ENCODE results near the gene BRSK2.

BRSK2 gene

GRCh38 chr11:1461826-1462697 lies 72.3 kb downstream of the BRSK2 start:
- in situ Hi-C loops (cut with MboI; ENCODE audit: low sequenced_read_pairs): no loop called here

DNA sequence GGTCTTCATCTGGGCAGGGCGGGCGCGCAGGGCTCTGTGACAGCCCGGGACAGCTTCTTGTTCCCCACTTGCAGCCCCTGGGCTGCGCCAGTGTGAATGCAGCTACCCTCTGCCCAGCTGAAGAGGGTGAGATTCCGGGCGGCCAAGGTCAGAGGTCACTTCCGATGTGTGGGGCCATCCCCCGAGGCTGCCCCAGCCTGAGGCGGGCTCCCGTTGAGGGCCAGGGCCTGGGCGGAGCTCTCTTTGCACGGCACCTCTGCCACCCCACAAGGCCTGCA lies 72.9 kb downstream of the BRSK2 start:
- in situ Hi-C loops (cut with MboI; ENCODE audit: low sequenced_read_pairs): no loop called here

- in situ Hi-C loops (cut with MboI; ENCODE audit: low sequenced_read_pairs): no loop called here
These were observed 73.3 kb downstream of the BRSK2 start for GRCh38 chr11:1463056-1463455.

GRCh38 chr11:1466784-1467183 lies 77.0 kb downstream of the BRSK2 start:
- in situ Hi-C loops (cut with MboI; ENCODE audit: low sequenced_read_pairs): no loop called here

DNA sequence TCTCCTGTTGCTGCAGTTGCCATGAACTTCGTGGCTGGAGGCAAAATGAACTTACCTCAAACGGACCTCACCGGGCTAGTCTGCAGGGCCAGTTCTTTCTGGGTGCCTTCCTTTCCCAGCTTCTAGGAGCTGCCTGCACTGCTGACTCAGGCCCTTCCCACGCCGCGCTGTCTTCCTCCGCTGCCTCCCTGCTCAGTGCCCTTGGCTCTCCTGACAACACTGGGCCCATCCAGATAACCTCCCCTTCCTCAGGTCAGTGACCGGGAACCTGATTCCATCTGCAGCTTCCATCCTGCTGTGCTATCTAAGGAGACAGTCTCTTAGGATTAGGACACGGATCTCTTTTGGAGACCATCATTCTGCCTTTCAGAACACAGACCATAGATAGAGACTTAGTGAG lies 77.5 kb downstream of the BRSK2 start:
- in situ Hi-C loops (cut with MboI; ENCODE audit: low sequenced_read_pairs): no loop called here

GRCh38 chr11:1468002-1468401 lies 78.3 kb downstream of the BRSK2 start:
- in situ Hi-C loops (cut with MboI; ENCODE audit: low sequenced_read_pairs): no loop called here

DNA sequence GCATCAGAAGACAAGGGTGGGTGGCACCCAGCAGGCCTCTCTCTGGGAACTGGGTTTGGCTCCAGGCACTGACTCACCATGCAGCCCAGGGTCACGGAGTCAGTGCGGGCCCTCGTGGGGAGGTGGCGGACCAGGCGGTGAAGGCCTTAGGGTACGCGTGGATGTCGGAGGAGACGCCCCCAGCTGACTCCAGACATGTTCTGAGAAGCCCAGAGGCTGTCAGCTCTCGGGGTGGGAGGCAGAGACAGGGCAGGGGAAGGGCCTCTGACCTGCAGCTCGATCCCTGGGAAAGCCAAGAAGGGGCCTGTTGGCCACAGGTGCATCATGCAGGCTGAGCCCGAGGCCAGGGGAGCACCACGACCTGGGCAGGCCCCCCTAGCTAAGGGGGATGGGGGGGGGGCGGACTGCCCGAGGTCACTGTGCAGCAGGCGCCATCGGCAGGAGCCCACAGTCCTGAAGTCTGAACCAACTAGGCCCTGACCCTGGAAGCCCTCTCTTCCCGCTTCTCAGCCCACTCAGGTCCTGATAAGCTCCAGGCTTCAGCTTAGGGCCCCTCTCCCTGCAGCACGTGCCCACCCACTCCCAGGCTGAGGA lies 78.8 kb downstream of the BRSK2 start:
- in situ Hi-C loops (cut with MboI; ENCODE audit: low sequenced_read_pairs): no loop called here

GRCh38 chr11:1469287-1469910 lies 79.7 kb downstream of the BRSK2 start:
- in situ Hi-C loops (cut with MboI; ENCODE audit: low sequenced_read_pairs): no loop called here

DNA sequence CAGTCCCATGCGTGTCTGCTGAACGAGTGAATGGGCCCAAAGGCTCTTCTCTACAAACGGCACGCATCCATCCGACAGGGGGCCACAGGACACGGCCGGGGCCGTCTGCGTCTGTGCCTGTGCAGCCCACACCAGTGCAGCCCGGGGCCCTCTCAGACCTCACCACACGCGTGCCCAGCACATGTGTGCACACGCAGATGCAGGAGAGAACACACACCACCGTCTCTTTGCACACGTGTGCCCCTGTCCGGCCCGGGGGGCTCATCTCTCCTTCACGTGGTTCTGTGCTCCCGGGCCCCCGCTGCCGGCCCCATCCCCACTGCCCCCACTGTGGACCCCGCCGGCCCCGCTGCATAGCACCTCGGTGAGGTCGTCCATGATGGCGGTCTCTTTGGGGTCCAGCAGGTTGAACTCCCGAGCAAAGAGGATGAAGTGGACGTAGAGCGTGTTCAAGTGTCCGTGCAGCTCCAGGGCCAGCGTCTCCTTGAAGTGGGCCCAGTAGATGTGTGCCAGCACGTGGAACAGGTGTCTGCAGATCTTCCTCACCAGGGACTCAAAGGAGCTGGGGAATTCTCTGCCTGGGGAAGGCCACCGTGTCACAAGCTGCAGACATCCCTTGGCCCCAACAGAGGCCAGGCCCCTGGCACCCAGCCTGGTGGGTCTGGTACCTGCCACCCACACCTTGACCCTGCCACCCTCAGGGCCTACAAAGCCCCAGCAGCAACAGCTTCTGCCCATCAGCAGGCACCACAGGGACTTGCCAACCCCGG lies 80.4 kb downstream of the BRSK2 start:
- in situ Hi-C loops (cut with MboI; ENCODE audit: low sequenced_read_pairs): no loop called here

GRCh38 chr11:1470681-1471611 lies 81.2 kb downstream of the BRSK2 start:
- in situ Hi-C loops (cut with MboI; ENCODE audit: low sequenced_read_pairs): no loop called here

DNA sequence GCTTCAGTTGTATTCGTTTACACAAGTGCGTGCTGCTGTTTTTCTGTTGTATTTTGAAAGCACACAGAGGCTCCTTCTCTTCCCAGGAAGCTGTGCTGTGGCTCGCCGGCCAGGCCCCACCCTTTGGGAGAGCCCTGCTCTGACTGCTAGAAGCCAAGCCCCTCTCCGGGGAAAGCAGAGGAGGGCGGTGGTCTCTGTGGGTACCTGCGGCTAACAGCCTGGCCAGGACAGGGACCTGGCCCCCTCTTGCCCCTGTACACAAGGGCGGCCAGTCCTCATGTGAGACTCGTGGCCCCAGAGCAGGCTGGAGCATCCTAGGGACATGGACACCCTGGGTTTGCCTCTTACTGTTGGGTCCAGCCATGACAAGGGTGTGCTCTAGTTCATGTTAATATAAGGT lies 82.0 kb downstream of the BRSK2 start:
- in situ Hi-C loops (cut with MboI; ENCODE audit: low sequenced_read_pairs): no loop called here

DNA sequence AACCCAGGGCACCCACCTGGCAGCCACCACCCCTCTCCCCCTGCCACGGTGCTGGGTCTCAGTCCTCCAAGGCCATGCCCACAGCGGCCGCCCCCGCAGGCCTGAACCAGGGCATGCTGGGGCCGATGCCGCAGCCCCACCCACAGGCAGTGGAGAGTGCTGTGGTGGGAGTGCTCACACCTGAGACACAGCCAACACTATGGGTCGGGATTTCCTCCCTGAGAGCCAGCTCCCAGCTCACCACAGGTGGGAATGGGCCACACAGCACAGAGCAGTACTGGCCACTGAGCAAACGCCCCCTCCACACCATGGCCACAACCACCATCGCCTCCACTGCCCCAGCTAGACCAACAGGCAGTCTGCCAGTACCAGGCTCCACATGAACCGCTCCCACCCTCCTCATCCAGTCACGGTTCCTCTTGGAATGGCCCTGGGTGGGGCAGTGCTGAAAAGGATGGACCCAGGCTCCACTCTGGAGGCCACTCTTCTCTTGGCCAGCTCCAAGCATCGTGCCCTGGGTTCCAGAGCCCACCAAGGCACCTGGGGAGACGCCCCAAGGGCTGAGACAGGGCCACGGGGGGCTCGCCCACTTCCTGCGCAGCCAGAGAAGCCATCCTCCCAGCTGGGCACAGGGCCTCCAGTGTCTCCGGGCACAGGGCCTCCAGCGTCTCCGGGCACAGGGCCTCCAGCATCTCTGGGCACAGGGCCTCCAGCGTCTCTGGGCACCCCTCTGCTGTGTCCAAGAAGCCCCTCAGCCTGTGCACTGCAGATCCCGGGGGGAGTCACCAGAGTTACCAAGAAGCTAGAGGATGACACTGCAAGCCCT lies 82.7 kb downstream of the BRSK2 start:
- in situ Hi-C loops (cut with MboI; ENCODE audit: low sequenced_read_pairs): no loop called here

- in situ Hi-C loops (cut with MboI; ENCODE audit: low sequenced_read_pairs): no loop called here
These were observed 83.4 kb downstream of the BRSK2 start for GRCh38 chr11:1473011-1473628.

- in situ Hi-C loops (cut with MboI; ENCODE audit: low sequenced_read_pairs): no loop called here
These were observed 84.1 kb downstream of the BRSK2 start for GRCh38 chr11:1473786-1474185.

DNA sequence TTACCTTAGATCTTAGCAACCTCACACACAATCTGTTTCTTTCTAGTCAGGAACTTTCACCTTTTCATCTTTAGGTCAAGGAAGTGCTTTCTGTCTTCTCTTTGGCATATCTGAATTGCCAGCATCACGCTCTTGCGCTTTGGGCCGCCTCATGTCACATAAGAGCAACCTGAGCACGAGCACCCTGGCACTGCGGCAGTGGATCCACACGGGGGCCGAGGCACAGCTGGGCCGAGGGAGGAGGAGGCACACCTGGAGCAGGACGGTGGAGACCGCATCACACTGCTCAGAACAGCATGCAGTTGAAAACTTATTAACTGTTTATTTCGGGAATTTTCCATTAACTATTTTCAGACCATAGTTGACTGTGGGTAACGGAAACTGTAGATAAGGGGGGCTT lies 86.1 kb downstream of the BRSK2 start:
- in situ Hi-C loops (cut with MboI; ENCODE audit: low sequenced_read_pairs): no loop called here

DNA sequence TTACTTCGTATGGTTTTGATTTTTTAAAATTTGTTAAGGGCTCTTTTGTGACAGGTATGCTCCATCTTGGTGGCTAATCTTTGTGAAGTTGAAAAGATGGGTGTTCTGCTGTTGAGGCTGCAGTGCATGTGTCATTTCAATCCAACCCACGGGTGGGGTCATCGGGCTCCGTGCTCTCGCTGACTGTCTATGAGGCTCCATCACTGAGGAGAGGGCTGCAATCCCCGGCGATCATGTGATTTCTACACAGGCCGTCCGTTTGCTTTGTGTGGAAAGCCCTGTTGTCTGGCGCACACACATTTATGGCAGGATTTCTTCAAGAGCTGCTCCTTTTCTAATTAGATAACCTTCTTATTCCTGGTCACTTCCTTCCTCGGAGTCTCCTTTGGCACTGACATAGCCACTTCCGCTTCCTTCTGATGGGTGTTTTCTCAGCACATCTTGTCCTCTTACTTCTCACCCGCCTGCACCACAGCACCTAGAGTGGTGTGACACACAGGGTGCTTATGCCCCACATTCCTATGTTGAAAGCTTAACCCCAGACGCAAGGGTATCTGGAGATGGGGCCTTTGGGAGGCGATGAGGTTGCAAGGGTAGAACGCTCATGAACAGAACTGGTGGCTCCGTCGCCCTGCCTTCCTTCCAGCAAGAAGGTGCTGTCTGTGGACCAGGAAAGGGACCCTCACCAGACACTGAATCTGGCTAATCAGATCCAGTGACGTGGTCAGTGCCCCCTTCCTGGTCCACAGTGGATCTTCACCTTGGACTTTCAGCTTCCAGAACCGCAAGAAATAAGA lies 87.4 kb downstream of the BRSK2 start:
- in situ Hi-C loops (cut with MboI; ENCODE audit: low sequenced_read_pairs): no loop called here

GRCh38 chr11:1478011-1478410 lies 88.3 kb downstream of the BRSK2 start:
- in situ Hi-C loops (cut with MboI; ENCODE audit: low sequenced_read_pairs): no loop called here

DNA sequence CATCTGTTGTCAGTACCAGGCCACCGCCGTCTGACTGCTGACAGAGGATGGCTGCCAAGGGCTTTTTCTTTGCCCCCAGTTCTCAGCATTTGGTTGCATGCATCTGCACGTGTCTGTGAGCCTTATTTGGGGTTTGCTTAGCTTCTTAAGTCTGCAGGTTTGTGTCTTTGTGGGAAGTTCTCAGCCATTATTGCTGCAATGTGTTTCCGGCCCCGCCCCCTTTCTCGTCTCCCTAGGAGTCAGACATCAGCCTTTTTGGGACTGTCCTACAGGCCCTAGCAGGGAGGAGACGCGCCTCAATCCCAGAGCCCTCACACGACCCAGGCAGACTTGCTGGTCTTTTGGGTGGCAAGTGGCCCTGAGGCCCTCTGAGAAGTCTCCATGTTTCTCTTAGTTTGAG lies 88.8 kb downstream of the BRSK2 start:
- in situ Hi-C loops (cut with MboI; ENCODE audit: low sequenced_read_pairs): no loop called here

All from hTERT RPE-1 (cell line).